GM21528 (cell line): ENCODE data around the gene IRX2.

Experiments used
- ATAC-seq: cut with Tn5 transposase; IDR thresholded peaks from one replicate; pipeline ENCODE4 v1.9.1; 2021; ENCODE audit warnings: mild to moderate bottlenecking, moderate library complexity; ENCODE audit not compliant: unreplicated experiment, low FRiP score

The IRX2 gene

GRCh38 chr5:2721385-2722138, 29.9 kb downstream of the IRX2 start:
- no peak for ATAC-seq

DNA sequence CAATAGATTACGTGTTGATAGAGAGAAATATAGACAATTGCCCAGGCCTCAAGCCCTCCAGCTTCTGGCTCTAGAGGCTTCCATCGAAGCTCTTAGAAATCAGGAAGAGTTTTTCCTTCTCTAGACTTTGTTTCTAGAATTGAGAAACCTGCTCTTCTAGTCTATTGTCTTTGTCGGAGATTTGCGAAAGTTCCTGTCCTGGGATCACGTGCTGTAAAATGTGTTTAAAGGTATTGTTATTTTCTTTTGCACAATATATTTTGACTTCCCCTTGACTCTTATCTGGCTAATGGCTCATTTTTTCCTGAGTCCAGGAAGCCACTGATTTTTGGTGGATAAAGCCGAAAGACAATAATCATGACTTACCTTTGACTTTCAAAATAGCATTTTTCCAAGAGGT, 32.1 kb downstream of the IRX2 start:
- no peak for ATAC-seq

- ATAC-seq: no peak
Observed at GRCh38 chr5:2718115-2718514, 33.4 kb downstream of the IRX2 start.

GRCh38 chr5:2715856-2716255, 35.6 kb downstream of the IRX2 start:
- no peak for ATAC-seq

DNA sequence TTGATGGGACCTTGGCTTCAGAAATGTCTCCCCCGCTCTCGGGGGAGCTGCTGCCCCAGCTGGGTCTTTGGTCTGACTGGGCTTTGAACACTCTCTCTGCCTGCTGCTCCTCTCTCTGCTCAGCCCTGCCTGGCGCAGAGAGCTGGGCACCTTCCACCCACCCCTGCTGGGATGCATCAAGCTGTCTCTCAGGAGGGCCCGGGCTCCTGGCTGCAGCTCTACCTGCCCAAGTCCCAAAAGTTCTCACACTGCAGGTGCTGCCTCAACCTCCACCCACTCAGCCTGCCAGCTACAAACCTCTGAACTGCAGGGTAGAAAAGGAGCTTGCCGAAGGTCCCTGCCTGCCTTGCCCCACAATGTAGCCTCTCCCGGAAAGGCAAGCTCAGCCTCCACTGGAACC, 36.7 kb downstream of the IRX2 start:
- no peak for ATAC-seq

GRCh38 chr5:2714026-2714425, 37.5 kb downstream of the IRX2 start:
- no peak for ATAC-seq

- no peak for ATAC-seq
Observed at GRCh38 chr5:2711446-2712425, 39.7 kb downstream of the IRX2 start.

- ATAC-seq: no peak
Observed at GRCh38 chr5:2710910-2711309, 40.6 kb downstream of the IRX2 start.

DNA sequence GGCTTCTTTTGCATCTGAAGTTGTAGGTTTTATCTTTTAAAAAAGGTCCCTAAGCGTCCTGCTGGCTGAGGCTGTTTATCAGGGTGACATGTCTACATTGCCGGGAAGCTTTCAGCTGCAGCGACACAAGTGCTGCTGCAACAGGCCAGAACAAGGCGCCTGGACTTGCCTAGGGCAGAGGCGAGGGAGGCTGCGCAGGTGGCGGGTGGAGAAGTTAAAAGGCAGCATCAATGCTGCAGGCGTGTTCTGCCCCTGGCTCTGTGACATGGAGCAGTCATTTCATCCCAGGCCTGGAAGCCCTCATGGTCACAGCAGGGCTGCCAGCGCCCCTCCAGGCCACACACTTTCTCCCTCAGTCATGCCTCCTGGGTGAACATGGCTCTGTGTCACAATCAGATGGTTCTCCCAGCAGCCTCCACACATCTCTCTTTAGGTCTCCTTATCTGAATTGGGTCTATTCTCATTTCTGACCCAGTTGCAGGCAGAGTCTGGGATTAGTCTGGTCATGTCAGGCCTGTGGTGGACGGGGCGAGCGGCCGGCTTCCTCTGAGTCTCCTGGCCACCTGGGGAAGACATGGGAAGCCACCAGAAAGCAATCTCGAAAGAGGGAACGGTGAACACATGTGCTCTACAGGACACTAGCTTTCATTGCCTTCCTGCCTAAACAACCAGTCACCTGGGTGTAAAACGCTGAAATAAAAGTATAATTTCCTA, 41.3 kb downstream of the IRX2 start:
- ATAC-seq: no peak

DNA sequence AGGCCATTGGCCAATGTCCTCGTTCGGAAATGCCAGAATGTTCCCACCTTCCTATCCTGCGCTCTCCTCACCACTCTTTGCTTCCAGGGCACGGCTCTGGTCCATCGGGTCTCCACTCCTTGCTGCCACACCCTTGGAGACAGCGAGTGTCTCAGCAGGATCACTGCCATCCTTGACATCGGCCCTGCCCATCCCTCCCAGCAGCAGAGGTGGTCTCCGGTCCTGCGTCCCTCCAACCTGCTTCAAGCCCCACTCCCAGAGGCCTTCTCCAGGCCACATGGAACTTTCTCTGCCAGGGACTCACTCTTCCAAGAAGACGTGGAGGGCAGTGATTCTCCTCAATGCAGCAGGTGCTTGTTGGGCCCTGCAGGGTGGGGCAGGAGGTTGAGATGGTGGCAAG, 42.7 kb downstream of the IRX2 start:
- ATAC-seq: no peak

- ATAC-seq: no peak
Observed at GRCh38 chr5:2708132-2708531, 43.3 kb downstream of the IRX2 start.

GRCh38 chr5:2705861-2706260, 45.6 kb downstream of the IRX2 start:
- ATAC-seq: no peak

- no peak for ATAC-seq
Observed at GRCh38 chr5:2704806-2705645, 46.5 kb downstream of the IRX2 start.

DNA sequence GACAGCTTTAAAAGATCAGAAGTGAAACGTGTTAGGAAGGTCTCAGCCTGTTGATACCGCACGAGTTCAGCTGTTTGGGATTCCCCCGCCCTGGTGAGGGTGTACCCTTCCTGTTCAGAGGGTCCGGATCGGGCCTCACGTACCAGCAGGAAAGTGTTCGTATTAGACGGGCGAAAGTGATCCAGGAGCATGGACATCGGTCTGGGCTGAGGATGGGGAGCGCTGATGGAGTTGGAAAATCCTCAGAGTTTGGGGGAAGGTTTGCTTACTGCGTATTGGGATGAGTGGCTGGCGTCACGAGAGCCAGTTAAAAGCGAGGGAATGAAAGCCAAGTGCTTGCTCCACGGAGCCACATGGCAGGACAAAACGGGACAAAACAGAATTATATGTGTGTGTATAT, 47.4 kb downstream of the IRX2 start:
- ATAC-seq: no peak

- ATAC-seq: no peak
Observed at GRCh38 chr5:2703615-2704014, 47.9 kb downstream of the IRX2 start.

DNA sequence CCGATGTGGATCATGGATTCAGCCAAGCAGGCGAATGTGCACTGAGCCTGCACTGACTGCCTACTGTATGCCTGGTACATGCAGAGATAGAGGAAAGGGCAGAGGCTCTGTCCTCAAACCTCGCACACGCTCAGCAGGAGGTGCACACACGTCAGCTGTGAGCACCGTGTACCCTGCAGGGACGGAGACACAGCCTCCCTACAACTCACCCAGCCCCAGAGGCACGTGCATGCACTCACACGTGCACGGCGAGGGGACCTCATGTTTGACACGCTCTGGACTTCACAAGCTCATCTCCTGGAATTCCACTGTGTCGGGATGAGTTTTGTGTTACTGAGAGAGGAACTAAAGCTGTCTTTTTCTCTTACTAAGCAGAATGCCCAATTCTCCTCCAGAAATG, 48.4 kb downstream of the IRX2 start:
- ATAC-seq: no peak

- ATAC-seq: no peak
Observed at GRCh38 chr5:2702096-2702879, 49.2 kb downstream of the IRX2 start.

DNA sequence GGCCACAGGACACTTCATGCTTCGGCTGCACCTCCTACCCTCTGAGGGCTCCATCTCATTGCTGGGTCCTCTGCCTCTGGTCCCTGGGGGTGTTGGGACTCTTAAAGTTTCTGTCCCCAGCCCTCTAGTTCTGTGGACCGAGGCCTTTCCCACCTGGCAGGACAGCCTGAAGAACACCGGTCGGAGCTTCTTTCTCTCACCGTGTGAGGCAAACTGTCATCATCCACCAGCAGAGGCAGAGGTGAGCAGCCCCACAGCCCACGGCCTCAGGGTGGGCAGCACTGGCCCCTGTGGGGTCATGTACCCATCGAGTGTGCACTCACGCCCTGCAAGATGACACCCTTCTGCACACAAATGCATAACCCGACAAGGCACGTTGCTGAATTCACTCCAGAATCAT, 49.9 kb downstream of the IRX2 start:
- ATAC-seq: no peak

DNA sequence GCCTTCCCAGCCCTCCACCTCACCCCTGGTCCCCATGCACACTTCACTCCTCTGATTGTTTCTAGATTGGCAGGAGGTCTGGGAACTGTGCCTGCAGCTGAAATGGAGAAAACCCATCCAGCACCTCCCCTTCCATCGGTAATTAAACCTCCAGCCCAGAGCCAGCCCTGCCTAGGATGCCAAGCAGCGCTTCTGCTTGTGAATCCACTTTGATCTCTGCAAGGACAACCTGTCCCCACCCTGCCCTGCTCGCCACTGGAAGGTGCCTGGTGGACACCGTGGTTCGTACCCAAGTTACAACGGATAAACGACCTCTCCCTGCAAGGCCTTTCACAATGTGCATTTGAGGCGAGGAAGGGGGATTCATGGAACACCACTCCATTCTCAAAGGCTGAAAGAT, 50.6 kb downstream of the IRX2 start:
- no peak for ATAC-seq
